HS-27A (cell line): ENCODE results near the gene ADAMTS16.

Experiments used
- DNase-seq: peaks from one replicate; pipeline ENCODE4 v3.0.0-alpha.2; 2012; ENCODE audit warnings: low read depth, missing footprints

The ADAMTS16 gene

DNA sequence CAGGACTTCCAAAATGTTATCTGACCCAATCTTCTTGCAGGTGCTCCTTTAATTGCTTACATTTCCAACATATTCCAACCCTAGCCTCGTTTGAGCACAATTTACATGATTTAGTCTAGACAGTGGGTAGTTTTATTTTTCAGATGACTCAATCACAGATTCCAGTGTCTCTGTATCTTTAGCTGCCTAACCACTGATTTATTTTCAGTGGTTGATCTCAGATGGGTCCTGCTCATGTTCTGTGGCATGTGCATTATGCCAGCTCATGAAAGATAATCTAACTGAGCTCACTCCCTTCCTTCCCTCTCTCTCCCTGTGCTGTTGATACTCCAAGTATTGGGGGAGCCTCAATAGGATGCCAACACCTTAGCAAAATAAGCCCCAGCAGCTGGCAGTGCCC lies 176.2 kb downstream of the ADAMTS16 start:
- DNase-seq, result no peak

DNA sequence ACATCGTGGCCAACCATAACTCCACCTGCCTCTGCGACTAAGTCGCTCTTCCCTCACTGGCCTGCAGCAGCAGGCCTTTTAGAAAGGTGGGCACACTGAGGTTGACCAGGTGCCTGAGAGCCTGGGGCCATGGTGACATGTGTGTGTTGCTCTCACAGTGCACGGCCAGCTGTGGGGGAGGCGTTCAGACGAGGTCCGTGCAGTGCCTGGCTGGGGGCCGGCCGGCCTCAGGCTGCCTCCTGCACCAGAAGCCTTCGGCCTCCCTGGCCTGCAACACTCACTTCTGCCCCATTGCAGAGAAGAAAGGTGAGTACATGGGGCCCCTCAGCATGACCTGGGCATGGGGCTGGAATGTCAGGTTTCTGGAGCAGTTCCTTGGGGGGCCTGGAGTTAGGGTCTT lies 177.8 kb downstream of the ADAMTS16 start:
- DNase-seq, result no peak

DNA sequence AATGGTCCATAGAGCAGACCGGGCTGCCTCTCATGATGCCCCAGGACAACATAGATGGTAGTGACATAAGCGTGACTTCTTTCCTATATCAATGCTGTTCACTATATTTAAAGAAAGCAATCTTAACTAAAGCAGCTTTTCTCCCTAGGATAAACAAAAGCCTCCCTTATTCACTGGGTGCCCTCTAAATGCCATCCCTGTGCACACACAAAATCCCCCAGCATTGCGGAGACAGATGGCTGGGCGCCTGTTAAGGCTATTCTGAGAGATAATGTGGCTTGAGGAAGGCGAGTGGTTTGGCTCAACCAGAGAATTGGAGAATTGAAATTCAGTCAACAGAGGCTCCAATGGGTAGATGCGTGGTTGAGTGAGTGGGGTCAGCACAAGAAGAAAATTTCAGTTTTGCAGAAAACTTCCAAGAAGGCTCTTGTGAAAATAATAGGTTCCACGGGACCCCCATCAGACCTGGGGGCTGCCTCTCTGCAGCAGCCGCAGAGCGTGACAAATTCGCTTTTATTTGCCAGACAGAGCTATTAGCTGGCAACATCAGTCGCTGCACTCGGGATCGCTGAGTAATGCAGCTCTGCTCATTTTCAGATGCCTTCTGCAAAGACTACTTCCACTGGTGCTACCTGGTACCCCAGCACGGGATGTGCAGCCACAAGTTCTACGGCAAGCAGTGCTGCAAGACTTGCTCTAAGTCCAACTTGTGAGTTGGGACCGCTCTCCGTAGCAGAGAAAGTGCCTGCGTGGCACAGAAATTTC lies 178.5 kb downstream of the ADAMTS16 start:
- no peak for DNase-seq

DNA sequence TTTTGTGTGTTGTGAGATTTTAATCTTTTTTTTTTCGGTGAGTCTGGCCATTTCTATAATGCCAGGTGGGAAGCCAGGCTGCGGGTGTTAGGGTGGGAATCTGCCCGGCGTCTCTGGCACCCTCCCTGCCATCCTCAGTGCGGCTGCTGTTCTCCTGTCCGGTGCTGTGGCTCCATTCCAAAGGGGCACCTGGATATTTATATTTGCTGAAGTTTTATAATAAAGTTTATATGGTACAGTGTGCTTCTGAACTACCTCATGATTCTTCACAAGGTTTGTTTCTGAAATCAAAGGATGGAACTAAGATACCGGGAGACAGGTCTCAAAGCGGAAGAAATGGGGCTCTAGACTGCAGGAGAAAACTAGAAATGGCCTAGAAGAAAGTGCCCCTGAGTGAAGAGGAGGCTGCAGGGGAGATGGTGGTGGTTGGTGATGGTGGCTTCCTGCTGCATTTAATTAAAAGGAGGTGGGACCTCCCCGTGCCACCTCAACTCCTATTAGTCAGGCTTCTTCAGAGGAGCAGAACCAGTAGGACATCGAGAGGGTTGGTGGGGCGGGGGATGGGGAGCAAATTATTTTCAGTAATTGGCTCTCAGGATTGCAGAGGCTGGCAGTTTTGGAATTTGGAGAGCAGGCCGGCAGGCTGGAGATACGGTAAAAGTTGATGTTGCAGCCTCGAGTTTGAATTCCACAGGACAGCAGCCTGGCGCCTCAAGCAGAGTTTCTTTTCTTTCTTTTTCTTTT lies 180.1 kb downstream of the ADAMTS16 start:
- no peak for DNase-seq

DNA sequence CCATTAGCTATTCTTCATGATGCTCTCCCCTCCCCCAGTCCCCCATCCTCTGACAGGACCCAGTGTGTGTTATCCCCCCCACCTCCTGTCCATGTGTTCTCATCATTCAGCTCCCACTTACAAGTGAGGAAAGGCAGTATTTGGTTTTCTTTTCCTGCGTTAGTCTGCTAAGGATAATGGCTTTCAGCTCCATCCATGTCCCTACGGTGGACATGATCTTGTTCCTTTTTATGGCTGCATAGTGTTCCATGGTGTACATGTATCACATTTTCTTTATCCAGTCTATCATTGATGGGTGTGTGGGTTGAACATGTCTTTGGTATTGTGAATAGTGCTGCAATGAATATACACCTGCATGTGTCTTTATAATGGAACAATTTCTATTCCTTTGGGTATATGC lies 181.0 kb downstream of the ADAMTS16 start:
- no peak for DNase-seq

DNA sequence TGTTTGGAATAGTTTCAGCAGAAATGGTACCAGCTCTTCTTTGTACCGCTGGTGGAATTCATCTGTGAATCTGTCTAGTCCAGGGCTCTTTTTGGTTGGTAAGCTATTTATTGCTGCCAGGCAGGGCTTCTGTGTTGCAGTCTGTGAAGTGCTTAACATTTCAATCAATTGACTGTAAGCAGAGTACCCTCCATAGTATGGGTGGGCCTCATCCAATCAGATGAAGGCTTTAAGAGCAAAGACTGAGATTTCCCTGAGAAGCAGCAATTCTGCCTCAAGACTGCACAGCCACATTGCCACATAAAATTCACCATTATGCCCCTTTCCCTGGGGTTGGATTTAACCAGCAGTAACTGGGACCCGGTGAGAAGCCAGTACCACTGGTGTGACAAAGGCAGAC lies 183.4 kb downstream of the ADAMTS16 start:
- DNase-seq, result no peak

DNA sequence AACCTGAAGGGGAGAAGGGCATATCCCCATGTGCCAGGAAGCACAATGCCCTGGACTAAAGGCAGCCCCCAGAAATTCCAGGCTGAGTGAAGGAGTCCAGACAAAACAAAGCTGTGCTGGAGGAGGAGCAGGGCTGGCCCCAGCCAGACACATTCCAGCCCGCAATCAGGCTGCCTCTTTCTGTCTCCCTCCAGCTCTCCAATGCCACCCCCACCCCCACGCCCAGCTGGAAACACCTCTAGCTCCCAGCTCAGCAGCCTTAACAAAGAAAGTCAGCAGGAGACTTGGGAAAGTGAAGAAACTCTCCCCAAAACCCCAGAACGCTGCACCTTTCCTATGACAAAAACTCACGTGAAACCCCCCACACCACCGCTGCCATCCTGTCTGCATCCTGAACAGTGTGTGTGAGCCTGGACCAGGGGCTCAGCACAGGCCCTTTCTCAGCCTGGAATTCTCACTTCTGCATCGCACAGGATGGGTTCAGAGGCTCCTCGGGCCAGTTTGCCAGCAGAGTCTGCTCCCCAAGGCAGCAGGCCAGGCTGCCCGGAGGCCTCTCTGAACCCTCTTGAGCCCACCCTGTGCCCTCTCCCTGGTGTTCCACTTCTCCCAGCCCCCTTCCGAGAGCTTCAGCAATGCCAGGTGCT lies 186.1 kb downstream of the ADAMTS16 start:
- DNase-seq, result no peak

DNA sequence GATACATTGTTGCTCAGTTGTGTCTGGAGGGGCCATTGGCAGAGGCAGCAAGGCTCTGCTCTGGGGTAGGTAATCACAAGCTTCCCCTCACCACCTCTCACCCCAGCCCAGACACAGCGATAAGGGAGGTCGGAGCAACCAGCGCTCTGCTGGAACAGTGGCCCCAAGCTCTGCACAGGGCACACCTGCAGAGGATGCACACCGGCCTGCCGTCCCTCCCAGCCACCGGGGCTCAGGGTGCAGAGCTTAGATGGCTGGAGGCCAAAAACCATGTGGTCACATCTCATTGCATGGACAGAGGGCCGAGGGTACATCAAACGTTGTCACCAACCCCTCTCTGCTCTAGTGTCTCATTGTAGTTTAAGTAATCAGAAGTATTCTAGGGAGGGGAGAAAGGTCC lies 187.0 kb downstream of the ADAMTS16 start:
- no peak for DNase-seq

DNA sequence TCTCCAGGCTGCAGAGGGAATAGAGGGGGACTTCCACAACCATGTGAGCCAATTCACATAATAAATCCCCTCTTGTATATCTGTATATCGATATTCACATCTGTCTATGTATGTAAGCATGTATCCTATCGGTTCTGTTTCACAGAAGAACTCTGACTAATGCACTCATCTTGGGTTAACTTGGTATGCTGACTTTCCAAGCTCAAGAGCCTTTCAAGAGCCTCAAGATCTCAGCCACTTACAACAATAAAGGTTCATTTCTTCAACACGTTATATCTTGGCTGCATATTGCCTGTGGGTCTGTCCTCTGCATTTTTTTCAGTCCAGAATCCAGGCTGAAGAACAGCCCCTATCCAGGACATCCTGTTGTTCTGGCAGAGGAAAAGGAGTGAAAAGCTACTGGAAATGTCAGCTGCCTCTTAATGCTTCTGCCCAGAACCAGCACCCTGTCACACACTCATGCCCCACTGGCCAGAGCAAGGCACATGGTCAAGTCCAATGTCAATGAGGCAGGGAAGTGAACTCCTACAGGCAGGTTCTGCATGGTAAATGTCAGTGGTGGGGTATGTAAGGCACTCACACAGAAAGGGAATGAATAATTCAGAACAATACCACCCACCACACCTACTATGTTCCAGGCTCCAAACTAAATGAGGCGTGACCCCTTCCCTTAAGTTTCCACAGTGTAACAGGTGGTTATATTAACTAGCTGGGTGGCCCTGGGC lies 190.8 kb downstream of the ADAMTS16 start:
- DNase-seq, result no peak

DNA sequence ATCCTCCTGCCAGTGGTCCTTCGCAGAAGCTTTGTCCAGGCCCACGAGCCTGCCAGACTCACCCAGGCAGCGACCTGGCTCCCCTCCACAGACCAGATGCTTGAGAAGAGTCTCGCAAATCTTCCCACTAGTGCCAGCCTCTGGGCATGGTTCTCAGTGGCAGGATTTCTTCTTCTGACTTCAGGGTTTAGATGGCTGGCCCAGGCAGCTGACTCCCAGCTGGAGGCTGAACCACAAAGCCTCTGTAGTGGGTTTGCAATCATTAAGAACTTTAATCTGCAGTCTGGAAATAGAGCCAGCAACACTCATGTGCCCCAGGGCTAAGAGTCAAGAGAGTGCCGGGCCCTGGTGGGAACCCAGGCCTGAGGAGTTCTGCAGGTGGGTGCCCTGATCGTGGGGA lies 191.7 kb downstream of the ADAMTS16 start:
- DNase-seq, result no peak

DNA sequence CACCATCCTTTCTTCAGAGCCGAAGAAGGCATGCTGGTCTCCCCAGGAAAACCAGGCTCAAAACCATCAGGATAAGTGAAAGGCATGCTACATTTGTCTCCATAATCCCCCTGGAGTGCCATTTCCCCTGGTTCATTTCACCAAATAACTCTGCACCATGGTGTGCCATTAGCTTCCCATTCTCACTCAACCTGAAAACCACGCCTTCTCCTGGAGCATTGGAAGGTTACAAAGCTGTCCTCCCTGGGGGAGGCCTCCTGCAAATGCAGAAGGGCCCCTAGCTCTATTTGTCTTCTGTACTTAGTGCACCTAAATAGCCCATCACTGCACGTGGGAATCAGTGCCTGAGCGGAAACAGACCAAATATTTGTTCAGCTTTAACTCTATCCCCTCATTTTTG lies 192.2 kb downstream of the ADAMTS16 start:
- DNase-seq, result no peak

DNA sequence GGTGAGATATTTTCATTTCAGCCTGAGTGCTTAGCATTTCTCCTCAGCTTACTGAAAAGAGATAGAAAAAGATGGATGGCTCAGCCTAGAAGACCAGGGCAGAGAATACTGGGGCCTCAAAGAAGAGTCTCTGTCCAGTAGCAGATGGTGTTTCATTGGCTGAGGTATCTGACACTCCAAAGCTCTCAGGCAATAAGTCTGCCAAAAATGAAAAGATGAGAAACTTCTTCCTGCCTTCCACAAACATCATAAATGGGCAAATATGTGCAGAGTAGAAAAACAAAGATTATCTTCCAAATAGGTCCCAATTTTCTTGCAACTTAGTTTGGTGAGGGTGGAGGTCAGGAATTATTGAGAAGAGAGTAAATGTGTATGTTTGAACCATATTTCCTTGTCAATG lies 195.0 kb downstream of the ADAMTS16 start:
- no peak for DNase-seq

DNA sequence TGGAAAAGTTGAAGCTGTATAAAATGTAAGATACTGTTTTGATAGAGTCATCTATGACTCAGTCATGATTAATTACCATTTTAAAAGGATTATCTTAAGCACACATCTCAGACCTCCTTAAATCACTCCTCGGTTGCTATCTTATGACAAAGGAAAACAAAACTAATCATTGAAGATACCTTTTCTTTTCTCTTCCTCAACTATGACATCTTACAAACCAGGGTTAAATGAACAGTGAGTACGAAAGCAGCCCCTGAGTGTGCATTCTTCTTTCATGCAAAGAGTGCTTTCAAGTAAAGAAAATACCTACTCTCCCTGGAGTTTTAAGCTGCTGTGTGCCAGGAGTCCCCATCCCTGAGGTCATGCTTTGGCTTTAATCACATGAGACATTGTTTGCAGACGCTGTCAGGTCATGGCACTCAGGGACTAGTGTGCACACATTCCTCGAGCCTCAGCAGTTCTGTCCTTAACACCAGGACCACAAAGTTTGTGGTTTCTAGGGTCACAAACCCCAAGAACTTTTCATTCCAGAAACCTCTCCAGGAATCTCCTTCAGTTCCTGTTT lies 195.7 kb downstream of the ADAMTS16 start:
- DNase-seq, result peak; percentile 41

DNA sequence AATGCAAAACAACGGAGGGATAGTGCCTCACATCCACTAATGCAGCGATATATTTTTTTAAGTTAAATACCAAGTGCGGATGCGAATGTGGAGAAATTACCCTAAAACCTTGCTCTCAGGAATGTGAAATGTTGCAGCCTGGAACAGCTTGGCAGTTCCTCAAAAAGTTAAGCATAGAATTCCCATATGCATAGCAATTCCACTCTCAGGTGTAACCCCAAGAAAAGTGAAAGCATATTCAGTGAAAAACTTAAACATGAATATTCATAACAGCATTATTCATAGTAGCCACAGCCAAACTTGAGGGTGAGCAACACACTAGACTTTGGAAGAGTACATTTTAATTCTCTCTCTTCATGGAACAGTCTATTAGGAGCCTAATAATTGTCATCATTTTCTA lies 199.1 kb downstream of the ADAMTS16 start:
- no peak for DNase-seq

DNA sequence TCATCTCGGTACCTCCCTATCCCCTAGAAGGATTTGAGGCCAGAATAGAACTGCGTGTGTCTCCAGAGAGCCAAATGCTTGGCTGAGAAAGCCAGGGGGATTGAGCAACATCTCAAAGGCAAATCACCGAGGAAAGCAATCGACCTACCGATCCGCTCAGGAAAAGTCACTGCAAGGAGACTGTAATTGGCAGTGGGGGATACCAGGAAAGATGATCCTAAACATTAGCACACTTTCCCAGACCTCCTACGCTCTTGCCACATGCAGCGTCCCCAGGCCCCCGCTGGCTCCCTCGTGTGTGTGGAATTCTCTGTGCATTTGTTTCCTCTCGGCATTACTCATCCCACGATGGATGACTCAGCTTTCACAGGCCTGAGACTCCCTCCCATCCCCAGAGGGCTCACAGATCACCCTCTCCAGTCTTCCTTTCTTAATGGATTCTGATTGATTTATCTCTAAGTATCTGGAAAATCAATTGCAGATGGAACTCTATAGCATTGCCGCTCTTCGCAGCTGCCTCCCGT lies 200.1 kb downstream of the ADAMTS16 start:
- DNase-seq, result peak; percentile 86

DNA sequence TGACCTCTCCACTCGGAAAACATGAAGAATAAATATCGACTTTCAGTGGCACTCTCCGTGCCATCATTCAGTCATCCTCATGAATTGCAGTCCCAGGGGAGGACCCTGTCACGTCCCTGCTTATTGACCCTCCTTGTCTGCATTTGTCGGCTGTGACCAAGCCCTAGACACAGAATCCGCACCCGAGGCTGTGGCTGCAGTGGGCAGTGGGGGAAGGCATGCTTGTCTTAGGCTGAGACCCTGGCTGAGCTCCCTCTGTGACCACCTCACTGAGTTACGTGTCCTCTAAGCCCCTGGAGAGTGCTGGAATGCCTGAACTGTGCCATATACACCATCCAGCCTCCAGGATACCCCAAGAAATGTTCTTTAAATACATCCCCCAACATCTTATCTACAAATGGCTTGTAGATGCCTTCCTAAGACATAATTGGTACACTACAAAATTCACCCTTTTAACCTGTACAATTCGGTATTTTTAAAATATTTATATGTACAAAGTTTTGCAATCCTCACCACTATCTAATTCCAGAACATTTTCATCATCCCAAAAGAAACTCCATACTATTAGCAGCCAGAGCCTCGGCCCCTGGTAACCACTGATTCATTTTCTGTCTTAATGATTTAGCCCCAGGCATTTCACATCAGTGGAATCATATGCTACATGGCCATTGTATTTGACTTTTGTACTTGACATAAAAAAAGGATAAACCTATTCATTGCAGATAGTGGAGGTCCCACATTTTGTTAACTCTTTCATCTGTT lies 201.6 kb downstream of the ADAMTS16 start:
- DNase-seq, result no peak

DNA sequence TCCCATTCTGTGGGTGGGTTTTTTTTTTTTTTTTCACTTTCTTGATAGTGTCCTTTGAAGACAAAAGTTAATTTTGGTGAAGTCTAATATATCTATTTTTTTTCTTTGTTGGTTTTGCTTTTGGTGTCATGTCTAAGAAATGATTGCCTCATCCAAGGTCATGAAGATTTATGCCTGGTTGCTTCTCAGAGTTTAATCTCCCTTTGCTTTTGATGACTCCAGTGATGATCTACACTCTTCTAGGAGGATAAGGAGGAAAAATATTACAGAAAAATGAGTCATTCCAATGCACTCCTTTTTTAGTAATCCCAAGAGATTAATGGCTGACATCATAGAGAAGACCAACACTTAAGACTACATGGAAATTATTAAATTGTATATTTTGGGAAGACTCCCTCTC lies 202.7 kb downstream of the ADAMTS16 start:
- peak; percentile 36 for DNase-seq

DNA sequence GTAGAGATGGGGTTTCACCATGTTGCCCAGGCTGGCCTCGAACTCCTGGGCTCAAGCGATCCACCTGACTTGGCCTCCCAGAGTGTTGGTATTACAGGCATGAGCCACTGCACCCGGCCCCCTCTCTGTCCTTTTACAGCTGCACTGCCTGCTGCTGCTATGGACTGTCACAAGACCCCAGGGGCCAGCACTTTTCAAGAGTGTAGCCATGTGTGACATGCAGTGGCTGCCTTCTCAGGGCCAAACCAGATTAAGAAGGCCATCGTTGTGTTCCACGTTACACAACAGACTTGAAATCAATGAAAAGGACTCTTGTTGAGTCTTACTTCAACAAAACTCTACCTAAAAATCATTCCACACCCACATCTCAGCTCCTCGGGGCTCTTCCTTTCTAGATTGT lies 203.4 kb downstream of the ADAMTS16 start:
- DNase-seq, result no peak

DNA sequence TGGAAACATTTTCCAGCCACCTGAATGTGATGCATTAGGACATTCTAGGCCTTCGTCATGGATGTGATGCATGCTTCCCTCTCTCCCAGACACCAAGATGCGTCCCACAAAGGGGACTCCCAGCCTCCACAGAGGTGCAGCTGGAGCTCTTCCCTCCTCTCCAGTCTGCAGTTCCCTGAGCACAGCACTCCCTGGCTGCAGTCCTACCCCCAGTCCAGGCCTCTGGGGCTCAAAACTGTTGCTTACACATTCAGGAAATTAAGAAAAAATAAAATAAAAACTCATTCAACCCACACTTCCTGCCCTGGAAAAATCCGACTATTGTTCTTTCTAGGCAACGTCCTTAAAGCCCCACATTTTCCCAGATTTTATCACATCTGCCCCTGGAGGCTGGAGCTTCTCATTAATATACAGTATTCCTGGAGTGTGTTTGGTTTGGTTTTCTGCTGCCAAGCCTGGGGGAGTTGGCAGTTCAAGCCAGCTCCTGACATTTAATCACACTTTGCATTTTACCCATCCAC lies 204.0 kb downstream of the ADAMTS16 start:
- DNase-seq, result no peak

DNA sequence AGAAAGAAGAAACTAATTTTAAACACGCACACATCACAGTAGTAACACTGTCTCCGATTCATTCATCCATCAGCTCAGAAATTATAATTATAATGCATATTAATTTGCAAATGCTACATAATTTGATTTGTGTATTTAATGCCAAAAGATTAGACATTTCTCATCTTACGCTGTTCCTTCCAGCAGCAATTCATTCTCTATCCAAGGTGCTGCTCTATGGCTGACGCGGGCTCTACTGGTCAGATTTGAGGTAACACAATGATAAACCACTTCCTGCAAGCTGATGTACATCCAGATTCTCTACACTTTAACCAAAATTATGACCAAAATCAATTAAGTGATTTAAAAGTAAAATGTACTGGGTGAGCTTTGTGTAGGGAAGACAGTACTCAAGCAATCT lies 204.5 kb downstream of the ADAMTS16 start:
- no peak for DNase-seq

DNA sequence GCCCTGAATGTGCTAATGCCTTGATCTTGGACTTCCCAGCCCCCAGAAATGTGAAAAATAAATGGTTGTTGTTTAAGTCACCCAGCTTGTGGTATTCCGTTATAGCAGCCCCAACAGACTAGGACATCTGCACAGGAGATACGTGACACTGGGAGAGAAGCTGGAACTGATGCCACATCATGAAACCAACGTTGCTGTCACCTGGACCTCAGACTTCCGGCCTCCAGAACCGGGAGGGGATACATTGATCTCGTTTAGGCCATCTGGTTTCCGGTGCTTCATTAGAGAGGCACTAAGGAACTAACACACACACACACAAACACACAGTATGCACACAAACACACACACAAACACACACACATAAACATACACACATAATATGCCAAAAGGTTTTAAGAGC lies 207.3 kb downstream of the ADAMTS16 start:
- DNase-seq, result no peak
